Measurements from ENCODE around the gene MZB1.
A peak's percentile ranks its signal among the peaks of the same experiment; 100 is the strongest.

Gene MZB1

DNA sequence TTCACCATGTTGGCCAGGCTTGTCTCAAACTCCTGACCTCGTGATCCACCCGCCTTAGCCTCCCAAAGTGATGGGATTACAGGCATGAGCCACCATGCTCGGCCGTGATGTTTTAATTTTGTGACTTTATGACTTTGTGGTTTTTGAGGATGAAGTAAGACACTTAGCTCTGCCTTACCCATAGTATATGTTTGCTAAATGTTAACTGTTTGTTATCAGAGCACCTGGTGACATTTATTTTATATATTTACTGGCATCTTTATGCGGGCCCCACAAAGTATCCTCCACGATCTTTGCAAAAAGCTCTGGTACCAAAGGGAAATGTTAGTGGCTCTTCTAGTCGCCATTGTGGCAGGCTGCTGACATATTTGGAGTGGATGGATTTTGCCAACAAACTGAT, 13.3 kb downstream of the MZB1 start:
- DNase-seq (ENCODE audit: low spot score): no peak
- Histone ChIP-seq H3K36me3 (ENCODE audit: low read depth) (peaks cover 12% of the 10 kb centered on the region), H3K27ac (ENCODE audit: poor library complexity, severe bottlenecking) (no peak overlapping the region)

DNA sequence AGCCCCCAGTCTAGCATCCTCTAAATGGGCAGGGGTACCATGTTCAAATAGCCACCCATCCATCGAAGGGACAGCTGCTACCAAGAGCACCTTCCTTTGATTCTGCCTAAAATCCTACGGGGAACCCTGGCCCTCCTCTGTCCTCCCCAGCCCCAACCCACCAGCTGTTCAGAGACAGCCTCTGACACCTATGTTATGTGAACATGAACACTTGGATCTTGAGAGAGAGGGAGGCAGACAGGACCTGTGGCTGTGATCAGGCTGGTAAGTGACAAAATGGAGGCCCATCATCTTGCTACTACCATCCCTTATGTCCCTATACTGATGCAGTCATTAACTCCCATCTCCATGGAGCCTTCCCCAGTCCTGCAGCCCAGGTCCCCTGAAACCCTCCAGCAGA, 14.8 kb downstream of the MZB1 start:
- H3K9me3 ChIP-seq (ENCODE audit: severe bottlenecking): no peaks in the 10 kb centered on the region
- H3K27ac ChIP-seq (ENCODE audit: poor library complexity, severe bottlenecking): no peak overlapping the region
- H3K36me3 ChIP-seq (ENCODE audit: low read depth): peaks cover 25% of the 10 kb centered on the region
- ATAC-seq (ENCODE audit: low read depth) (no peak), DNase-seq (ENCODE audit: low spot score) (no peak)
- peaks cover 10% of the 10 kb centered on the region for H3K4me1 ChIP-seq (ENCODE audit: insufficient read depth, poor library complexity, severe bottlenecking)
- TF ChIP-seq, protein P1, sequence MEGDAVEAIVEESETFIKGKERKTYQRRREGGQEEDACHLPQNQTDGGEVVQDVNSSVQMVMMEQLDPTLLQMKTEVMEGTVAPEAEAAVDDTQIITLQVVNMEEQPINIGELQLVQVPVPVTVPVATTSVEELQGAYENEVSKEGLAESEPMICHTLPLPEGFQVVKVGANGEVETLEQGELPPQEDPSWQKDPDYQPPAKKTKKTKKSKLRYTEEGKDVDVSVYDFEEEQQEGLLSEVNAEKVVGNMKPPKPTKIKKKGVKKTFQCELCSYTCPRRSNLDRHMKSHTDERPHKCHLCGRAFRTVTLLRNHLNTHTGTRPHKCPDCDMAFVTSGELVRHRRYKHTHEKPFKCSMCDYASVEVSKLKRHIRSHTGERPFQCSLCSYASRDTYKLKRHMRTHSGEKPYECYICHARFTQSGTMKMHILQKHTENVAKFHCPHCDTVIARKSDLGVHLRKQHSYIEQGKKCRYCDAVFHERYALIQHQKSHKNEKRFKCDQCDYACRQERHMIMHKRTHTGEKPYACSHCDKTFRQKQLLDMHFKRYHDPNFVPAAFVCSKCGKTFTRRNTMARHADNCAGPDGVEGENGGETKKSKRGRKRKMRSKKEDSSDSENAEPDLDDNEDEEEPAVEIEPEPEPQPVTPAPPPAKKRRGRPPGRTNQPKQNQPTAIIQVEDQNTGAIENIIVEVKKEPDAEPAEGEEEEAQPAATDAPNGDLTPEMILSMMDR (IDR thresholded peaks at IDR 0.05; ENCODE audit: poor library complexity, severe bottlenecking): no peak
- no peaks in the 10 kb centered on the region for H3K27me3 ChIP-seq (ENCODE audit: insufficient read depth, poor library complexity, severe bottlenecking)
- no peak overlapping the region for H3K4me3 ChIP-seq (ENCODE audit: severe bottlenecking)

More for the DNA sequence above, 13.3 kb downstream of the MZB1 start:
- no peaks in the 10 kb centered on the region for H3K9me3 ChIP-seq (ENCODE audit: severe bottlenecking)
- no peak overlapping the region for H3K4me3 ChIP-seq (ENCODE audit: severe bottlenecking)
- H3K27me3 ChIP-seq (ENCODE audit: insufficient read depth, poor library complexity, severe bottlenecking): no peaks in the 10 kb centered on the region
- ATAC-seq (ENCODE audit: low read depth): no peak
- TF ChIP-seq, protein P1 (IDR thresholded peaks at IDR 0.05; ENCODE audit: poor library complexity, severe bottlenecking): no peak
- H3K4me1 ChIP-seq (ENCODE audit: insufficient read depth, poor library complexity, severe bottlenecking): peaks cover 10% of the 10 kb centered on the region

DNA sequence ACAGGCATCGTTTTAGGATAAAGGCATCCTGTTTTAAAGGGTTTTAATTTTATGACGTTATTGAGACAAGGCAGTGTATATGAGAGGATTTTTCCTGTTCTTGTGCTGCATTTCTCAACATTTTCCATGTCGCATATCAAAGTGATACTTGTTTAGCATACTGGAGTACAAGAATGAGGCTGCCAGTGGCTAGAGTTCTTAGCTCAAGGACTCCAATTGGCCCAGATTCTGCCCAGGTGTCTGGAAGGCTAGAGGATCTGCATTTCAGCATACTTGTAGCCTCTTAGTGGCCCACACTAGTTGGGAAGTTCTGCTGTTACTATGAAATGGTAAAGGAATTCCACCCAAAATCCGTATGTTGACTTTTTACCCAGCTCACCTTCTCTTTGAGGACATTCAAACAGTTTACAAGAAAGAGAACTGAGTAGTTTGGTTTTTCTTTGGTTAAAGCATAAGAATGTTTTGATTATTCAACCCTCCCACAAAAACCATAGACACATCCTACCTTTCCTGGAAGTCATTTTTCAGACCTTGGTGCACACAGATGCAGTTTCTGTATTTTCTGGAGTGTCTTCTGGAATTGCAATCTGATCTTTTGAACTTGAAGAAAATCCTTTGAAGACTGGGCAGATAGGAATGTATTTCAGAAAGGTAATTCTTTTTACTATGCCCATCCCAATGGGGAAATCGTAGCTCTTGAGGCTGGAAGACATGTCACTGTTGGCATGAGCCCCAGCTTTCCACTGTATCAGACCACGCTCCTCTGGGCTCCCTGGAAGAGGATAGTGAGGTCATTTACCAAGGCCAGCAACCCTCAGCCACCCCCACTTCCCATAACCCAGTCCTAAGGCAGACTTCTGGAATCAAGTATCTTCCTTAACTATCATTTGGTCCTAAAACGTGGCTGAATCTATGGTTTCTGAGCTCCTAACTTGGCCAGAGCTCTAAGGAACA, 18.0 kb downstream of the MZB1 start:
- Histone ChIP-seq H3K27ac (ENCODE audit: poor library complexity, severe bottlenecking) (peak overlapping the region; percentile 2), H3K4me1 (ENCODE audit: insufficient read depth, poor library complexity, severe bottlenecking) (peaks cover 10% of the 10 kb centered on the region)

DNA sequence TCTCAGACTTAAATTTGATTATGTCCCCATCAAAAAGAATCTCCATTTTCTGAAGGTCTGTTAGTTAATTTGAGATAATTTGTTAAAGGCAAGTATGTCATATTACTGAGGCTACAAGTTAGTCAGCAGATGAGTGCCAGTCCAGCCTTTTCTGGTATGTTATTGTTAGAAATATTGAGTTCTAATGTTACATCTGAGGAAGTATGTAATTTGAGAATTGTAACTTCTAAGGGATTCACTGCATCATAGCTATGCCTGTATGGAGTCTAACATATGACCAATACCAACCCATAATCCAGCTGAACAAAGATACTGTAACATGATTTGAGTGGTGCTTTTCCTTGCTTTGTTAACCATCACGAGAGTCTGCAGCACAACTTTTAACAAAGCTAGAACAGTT, 20.5 kb downstream of the MZB1 start:
- Histone ChIP-seq H3K36me3 (ENCODE audit: low read depth) (peaks cover 81% of the 10 kb centered on the region), H3K4me3 (ENCODE audit: severe bottlenecking) (no peak overlapping the region), H3K27ac (ENCODE audit: poor library complexity, severe bottlenecking) (no peak overlapping the region), H3K4me1 (ENCODE audit: insufficient read depth, poor library complexity, severe bottlenecking) (peaks cover 10% of the 10 kb centered on the region), H3K27me3 (ENCODE audit: insufficient read depth, poor library complexity, severe bottlenecking) (no peaks in the 10 kb centered on the region), H3K9me3 (ENCODE audit: severe bottlenecking) (no peaks in the 10 kb centered on the region)
- TF ChIP-seq, protein P1 (IDR thresholded peaks at IDR 0.05; ENCODE audit: poor library complexity, severe bottlenecking): no peak
- DNase-seq (ENCODE audit: low spot score): no peak
- ATAC-seq (ENCODE audit: low read depth): no peak

More for the DNA sequence above, 18.0 kb downstream of the MZB1 start:
- H3K9me3 ChIP-seq (ENCODE audit: severe bottlenecking): no peaks in the 10 kb centered on the region
- peaks cover 55% of the 10 kb centered on the region for H3K36me3 ChIP-seq (ENCODE audit: low read depth)
- no peak overlapping the region for H3K4me3 ChIP-seq (ENCODE audit: severe bottlenecking)
- ATAC-seq (ENCODE audit: low read depth) (no peak), DNase-seq (ENCODE audit: low spot score) (no peak)
- no peaks in the 10 kb centered on the region for H3K27me3 ChIP-seq (ENCODE audit: insufficient read depth, poor library complexity, severe bottlenecking)
- TF ChIP-seq, protein P1 (IDR thresholded peaks at IDR 0.05; ENCODE audit: poor library complexity, severe bottlenecking): no peak

DNA sequence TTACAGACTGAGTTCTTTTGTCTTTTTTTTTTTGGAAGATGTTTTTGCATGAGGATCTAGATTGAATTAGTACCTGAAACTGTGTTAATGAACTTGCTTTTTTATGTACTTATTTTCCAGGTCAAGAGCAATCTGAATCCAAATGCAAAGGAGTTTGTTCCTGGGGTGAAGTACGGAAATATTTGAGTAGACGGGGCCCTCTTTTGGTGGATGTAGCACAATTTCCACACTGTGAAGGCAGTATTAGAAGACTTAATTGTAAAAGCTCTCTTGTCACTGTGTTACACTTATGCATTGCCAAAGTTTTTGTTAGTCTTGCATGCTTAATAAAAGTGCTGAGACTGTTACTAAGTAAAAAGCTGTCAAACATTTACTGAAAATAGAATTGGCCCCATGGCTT, 21.1 kb downstream of the MZB1 start:
- no peaks in the 10 kb centered on the region for H3K27me3 ChIP-seq (ENCODE audit: insufficient read depth, poor library complexity, severe bottlenecking)
- ATAC-seq (ENCODE audit: low read depth): no peak
- peaks cover 86% of the 10 kb centered on the region for H3K36me3 ChIP-seq (ENCODE audit: low read depth)
- H3K9me3 ChIP-seq (ENCODE audit: severe bottlenecking): no peaks in the 10 kb centered on the region
- TF ChIP-seq, protein P1 (IDR thresholded peaks at IDR 0.05; ENCODE audit: poor library complexity, severe bottlenecking): peak; percentile 29
- H3K27ac ChIP-seq (ENCODE audit: poor library complexity, severe bottlenecking): no peak overlapping the region
- peaks cover 5% of the 10 kb centered on the region for H3K4me1 ChIP-seq (ENCODE audit: insufficient read depth, poor library complexity, severe bottlenecking)
- DNase-seq (ENCODE audit: low spot score): no peak
- no peak overlapping the region for H3K4me3 ChIP-seq (ENCODE audit: severe bottlenecking)
